Heart left ventricle (tissue), 13 donors: ENCODE measurements around the gene CD8A.

Experiments
- POLR2A ChIP-seq, 2 donors: fragments of 450-650 bp; IDR thresholded peaks; one replicate each; pipeline ENCODE4 v1.6.1; 2017; ENCODE audit warnings: antibody characterized with exemption in 2 of 2, mild to moderate bottlenecking in 2 of 2, moderate library complexity in 2 of 2
- TF ChIP-seq, protein P1 (sequence below), 12 donors: fragments of 200-600 bp; sonication (generic) in 4 of 12; IDR thresholded peaks; one replicate each; pipeline versions ENCODE4 v1.5.0 to v1.8.0; 2018 to 2022; ENCODE audit warnings: antibody characterized with exemption in 12 of 12, mild to moderate bottlenecking in 5 of 12
- donor health status: ischemic (EF 13 %, LVEDD 7.1; RV severe dilation, severe dysfunction).
- donor health status: DM: no; HTN: yes; CAD: no.
- donor health status: DM: no; HTN: no; CAD: no.
- donor health status: ischemic (EF 25% LVEDD 6.9; RV normal size, moderate dysfunction).
- donor health status: ischemic (EF 25% LVEDD 5.7; RV mildly dilated, moderate dysfunction).
- donor health status: ischemic (EF 35%, LVEDD 5.7; RV mildly dilated, moderate dysfunction).
- donor health status: nonischemic (EF 11% LVEDD 7.7; RV severe dilation, severe dysfunction).
- donor health status: DM: yes; HTN: yes; CAD: no.
- donor health status: PGD.
- donor health status: ischemic (EF 29% LVEDD 5.4; RV normal size, mild dysfunction).
- donor health status: nonischemic (EF 23%, LVEDD 6.1; RV moderate dilation, normal function).

DNA sequence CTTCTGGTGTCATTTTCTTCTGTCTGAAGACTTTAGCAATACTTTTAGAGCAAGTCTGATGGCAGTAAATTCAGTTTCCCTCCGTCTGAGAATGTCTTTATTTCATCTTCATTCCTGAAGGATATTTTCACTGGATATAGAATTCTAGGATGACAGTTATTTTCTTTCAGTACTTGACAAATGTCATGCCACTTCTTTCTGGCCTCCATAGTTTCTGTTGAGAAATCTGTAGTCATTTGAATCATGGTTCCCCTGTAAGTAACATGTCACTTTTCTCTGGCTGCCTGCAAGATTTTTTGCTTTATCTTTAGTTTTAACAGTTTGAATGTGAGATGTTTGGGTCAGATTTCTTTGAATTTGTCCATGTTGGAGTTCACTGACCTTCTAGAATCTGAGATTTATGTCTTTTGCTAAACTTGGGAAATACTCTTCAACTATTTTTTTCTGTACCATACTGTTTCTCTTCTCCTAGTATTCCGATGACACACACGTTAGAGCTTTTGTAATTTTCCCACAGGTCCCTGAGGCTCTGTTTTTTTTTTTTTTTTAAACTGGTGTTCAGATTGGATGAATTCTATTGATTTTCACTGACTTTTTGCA lies 40.4 kb downstream of the CD8A start:
- TF ChIP-seq, protein P1, sequence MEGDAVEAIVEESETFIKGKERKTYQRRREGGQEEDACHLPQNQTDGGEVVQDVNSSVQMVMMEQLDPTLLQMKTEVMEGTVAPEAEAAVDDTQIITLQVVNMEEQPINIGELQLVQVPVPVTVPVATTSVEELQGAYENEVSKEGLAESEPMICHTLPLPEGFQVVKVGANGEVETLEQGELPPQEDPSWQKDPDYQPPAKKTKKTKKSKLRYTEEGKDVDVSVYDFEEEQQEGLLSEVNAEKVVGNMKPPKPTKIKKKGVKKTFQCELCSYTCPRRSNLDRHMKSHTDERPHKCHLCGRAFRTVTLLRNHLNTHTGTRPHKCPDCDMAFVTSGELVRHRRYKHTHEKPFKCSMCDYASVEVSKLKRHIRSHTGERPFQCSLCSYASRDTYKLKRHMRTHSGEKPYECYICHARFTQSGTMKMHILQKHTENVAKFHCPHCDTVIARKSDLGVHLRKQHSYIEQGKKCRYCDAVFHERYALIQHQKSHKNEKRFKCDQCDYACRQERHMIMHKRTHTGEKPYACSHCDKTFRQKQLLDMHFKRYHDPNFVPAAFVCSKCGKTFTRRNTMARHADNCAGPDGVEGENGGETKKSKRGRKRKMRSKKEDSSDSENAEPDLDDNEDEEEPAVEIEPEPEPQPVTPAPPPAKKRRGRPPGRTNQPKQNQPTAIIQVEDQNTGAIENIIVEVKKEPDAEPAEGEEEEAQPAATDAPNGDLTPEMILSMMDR (IDR thresholded peaks at IDR 0.05) = no peak
- no peak for TF ChIP-seq POLR2A (IDR thresholded peaks at IDR 0.05)
